Caco-2 (cell line): ENCODE results near the gene ABI3. TPM values are rescaled to one million over a fixed set of nuclear protein-coding genes. Genes with fewer than 3 reads are reported as not detected.

Experiments
- BruUV-seq: library from RNA; stranded (reverse); fragments of 400-500 nt; replicated peaks from 2 replicates; lab custom pipeline; 2021; lab: Mats Ljungman, UMichigan
- CTCF ChIA-PET: fragments of 300-600 bp; sonication (Branson Sonifier 250); formaldehyde crosslinking; loops from one replicate; lab custom pipeline; 2022; ENCODE audit warnings: antibody characterized with exemption; lab: Charles Lee
- POLR2A ChIA-PET: fragments of 300-600 bp; sonication (Branson Sonifier 250); formaldehyde crosslinking; loops from one replicate; lab custom pipeline; 2022; ENCODE audit warnings: antibody characterized with exemption; lab: Charles Lee
- DNase-seq, 2 experiments: peaks; one replicate each; pipeline versions ENCODE4 v3.0.0 to v3.0.0-alpha.2; 2020 to 2022
- H3K27me3 ChIP-seq: replicated peaks from 2 replicates; pipeline ENCODE4 v1.6.0; 2011; ENCODE audit warnings: low read length; ENCODE audit not compliant: control insufficient read depth, insufficient read depth
- H3K36me3 ChIP-seq: 2 replicates; pipeline ENCODE4 v1.5.1; 2011; ENCODE audit warnings: low read length; ENCODE audit not compliant: control insufficient read depth, insufficient read depth
- H3K4me1 ChIP-seq: fragments of 250-450 bp; sonication (Bioruptor Pico); 2 replicates; pipeline ENCODE4 v1.5.1; 2020; ENCODE audit warnings: mild to moderate bottlenecking
- H3K4me3 ChIP-seq: 2 replicates; pipeline ENCODE4 v1.5.1; 2011; ENCODE audit warnings: low read depth, mild to moderate bottlenecking, control low read depth, low read length
- H3K9me3 ChIP-seq: fragments of 250-450 bp; sonication (Bioruptor Pico); 2 replicates; pipeline ENCODE4 v1.5.1; 2020; ENCODE audit warnings: mild to moderate bottlenecking, moderate library complexity
- H3K27ac Mint-ChIP-seq: one replicate; pipeline ENCODE4 v1.8.0; 2022; ENCODE audit warnings: mixed read lengths; ENCODE audit not compliant: unreplicated experiment
- H3K27me3 Mint-ChIP-seq: one replicate; pipeline ENCODE4 v1.8.0; 2022; ENCODE audit warnings: mixed read lengths; ENCODE audit not compliant: insufficient read depth, unreplicated experiment
- H3K36me3 Mint-ChIP-seq: one replicate; pipeline ENCODE4 v1.8.0; 2022; ENCODE audit warnings: mild to moderate bottlenecking, mixed read lengths; ENCODE audit not compliant: insufficient read depth, unreplicated experiment
- H3K4me1 Mint-ChIP-seq: one replicate; pipeline ENCODE4 v1.8.0; 2022; ENCODE audit warnings: low read depth, mixed read lengths; ENCODE audit not compliant: unreplicated experiment
- H3K4me3 Mint-ChIP-seq: one replicate; pipeline ENCODE4 v1.8.0; 2022; ENCODE audit warnings: mild to moderate bottlenecking, moderate library complexity, mixed read lengths; ENCODE audit not compliant: unreplicated experiment
- H3K9me3 Mint-ChIP-seq: one replicate; pipeline ENCODE4 v1.8.0; 2022; ENCODE audit warnings: mixed read lengths; ENCODE audit not compliant: unreplicated experiment
- intact Hi-C: fragments of 100-400 bp; cut with micrococcal nuclease; formaldehyde crosslinking; loops from one replicate; pipeline ENCODE4 v1.10.0; 2022; ENCODE audit not compliant: unreplicated experiment
- total RNA-seq: library from RNA; stranded (reverse); gene quantifications from 2 replicates; pipeline ENCODE4 v1.2.3, GENCODE V29; 2022
- TF ChIP-seq, protein P1 (sequence below), 2 experiments: fragments of 200-600 bp in 1 of 2; IDR thresholded peaks; 1 replicate in 1 of 2; 2 replicates in 1 of 2; pipeline versions ENCODE4 v1.5.1 to v1.8.0; 2011 to 2022; ENCODE audit warnings: antibody characterized with exemption in 1 of 2, control low read depth in 1 of 2, inconsistent platforms in 1 of 2, low read depth in 1 of 2, low read length in 1 of 2, mild to moderate bottlenecking in 1 of 2, moderate library complexity in 1 of 2; ENCODE audit not compliant: insufficient read depth in 1 of 2, severe bottlenecking in 1 of 2, unreplicated experiment in 1 of 2

Gene ABI3
- total RNA-seq, 1 experiment from 2014 or later = not detected

DNA sequence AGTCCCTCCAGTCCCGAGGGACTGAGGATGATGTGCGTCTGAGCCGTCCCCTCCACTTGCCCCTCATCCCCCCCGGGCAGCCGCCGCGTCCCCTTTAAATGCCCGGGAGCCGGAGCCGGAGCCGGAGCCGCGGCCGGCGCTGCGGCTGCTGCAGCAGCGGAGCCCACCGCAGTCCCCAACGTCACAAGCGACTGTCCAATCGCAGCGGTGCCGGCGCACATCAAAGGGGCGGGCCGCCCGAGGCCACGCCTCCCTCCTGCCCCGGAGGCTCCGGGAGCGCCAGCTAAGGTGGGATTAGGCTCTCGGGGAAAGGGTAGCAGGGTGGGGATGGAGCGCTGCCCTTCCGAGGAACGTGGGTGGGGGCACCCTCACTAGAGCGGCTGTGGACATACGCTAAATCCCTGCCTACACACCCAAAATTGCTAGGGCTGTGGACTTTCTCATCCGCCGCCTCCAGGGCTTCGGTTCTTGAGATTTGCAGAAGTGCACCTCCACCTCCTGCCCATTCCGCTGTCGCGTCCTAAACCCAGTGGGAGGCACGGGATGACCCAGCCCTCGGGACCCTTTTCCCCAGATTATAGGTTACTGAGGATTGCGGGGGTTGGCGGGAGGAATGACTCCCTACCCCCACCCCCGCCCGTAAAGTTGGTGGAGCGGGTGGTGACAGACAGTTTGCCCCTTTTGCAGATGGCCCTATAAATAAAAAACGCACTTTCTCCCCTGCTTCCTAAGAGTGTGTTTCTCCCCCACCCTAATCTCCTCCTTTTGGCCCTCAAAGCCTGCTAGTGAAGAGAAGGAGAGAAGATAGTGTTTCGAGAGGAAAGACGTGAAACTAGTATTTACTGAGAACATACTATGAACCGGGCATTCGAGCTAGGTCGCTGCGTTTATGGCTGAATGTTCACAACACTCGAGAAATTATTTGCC, 20.4 kb downstream of the ABI3 start, which contains the start of gene PHOSPHO1:
PHOSPHO1 (minus strand) TSS at position 152 of the 927 bp plus-strand sequence. CDS start 4,096 bp downstream, outside the sequence.
- Mint-ChIP-seq H3K9me3 (no peaks in the 10 kb centered on the region), H3K4me1 (peaks cover 26% of the 10 kb centered on the region), H3K27me3 (peaks cover 11% of the 10 kb centered on the region), H3K36me3 (peaks cover 12% of the 10 kb centered on the region), H3K27ac (peak within 1 kb of the TSS; percentile 26), H3K4me3 (peak within 1 kb of the TSS; percentile 79)
- TF ChIP-seq, protein P1, sequence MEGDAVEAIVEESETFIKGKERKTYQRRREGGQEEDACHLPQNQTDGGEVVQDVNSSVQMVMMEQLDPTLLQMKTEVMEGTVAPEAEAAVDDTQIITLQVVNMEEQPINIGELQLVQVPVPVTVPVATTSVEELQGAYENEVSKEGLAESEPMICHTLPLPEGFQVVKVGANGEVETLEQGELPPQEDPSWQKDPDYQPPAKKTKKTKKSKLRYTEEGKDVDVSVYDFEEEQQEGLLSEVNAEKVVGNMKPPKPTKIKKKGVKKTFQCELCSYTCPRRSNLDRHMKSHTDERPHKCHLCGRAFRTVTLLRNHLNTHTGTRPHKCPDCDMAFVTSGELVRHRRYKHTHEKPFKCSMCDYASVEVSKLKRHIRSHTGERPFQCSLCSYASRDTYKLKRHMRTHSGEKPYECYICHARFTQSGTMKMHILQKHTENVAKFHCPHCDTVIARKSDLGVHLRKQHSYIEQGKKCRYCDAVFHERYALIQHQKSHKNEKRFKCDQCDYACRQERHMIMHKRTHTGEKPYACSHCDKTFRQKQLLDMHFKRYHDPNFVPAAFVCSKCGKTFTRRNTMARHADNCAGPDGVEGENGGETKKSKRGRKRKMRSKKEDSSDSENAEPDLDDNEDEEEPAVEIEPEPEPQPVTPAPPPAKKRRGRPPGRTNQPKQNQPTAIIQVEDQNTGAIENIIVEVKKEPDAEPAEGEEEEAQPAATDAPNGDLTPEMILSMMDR (IDR thresholded peaks at IDR 0.05; ENCODE audit: insufficient read depth in 1 of 2, low read depth in 1 of 2, low read length in 1 of 2, severe bottlenecking in 1 of 2, unreplicated experiment in 1 of 2) = peak in 1 of 2 experiments; percentile 1
- Histone ChIP-seq H3K4me3 (peak within 1 kb of the TSS; percentile 57), H3K9me3 (no peaks in the 10 kb centered on the region), H3K36me3 (no peaks in the 10 kb centered on the region), H3K27me3 (no peaks in the 10 kb centered on the region), H3K4me1 (peaks cover 23% of the 10 kb centered on the region)
- peak; percentile 95 to 98 for DNase-seq
- POLR2A ChIA-PET = interaction anchor here (0.5 kb wide), 1 partner anchor 15 kb away, joined by 3 read pairs; no protein-coding TSS in a partner anchor
- CTCF ChIA-PET = interaction anchor here (0.6 to 1.2 kb wide), 2 partner anchors 8 to 40 kb away, joined by 3 to 4 read pairs; no protein-coding TSS in a partner anchor
- intact Hi-C loops = no loop called here
- BruUV-seq = no TSS peak

DNA sequence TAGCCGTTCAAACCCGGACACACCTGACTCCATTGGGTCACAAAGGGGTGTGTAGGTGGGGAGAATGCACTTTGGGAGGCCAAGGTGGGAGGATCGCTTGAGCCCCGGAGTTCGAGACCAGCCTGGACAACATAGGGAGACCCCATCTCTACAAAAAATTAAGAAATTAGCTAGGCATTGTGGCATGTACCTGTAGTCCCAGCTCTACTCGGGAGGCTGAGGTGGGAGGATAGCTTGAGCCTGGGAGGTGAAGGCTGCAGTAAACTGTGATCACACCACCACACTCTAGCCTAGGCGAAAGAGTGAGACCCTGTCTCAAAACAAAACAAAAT, 21.0 kb downstream of the ABI3 start:
- BruUV-seq = no TSS peak
- intact Hi-C loops = no loop called here
- ChIA-PET POLR2A (no interaction called here), CTCF (interaction anchor here (0.6 to 1.2 kb wide), 2 partner anchors 9 to 41 kb away, joined by 3 to 4 read pairs; no protein-coding TSS in a partner anchor)
- peak overlapping the region; percentile 26 for H3K27ac Mint-ChIP-seq
- H3K4me3 Mint-ChIP-seq = peak overlapping the region; percentile 79
- no peak for DNase-seq
- H3K27me3 Mint-ChIP-seq = peaks cover 8% of the 10 kb centered on the region
- no peaks in the 10 kb centered on the region for H3K36me3 ChIP-seq
- TF ChIP-seq, protein P1 (IDR thresholded peaks at IDR 0.05; ENCODE audit: insufficient read depth in 1 of 2, low read depth in 1 of 2, low read length in 1 of 2, severe bottlenecking in 1 of 2, unreplicated experiment in 1 of 2) = no peak
- peaks cover 12% of the 10 kb centered on the region for H3K36me3 Mint-ChIP-seq
- peaks cover 26% of the 10 kb centered on the region for H3K4me1 Mint-ChIP-seq
- H3K4me1 ChIP-seq = peaks cover 23% of the 10 kb centered on the region
- no peaks in the 10 kb centered on the region for H3K9me3 Mint-ChIP-seq
- no peaks in the 10 kb centered on the region for H3K27me3 ChIP-seq
- H3K9me3 ChIP-seq = no peaks in the 10 kb centered on the region
- peak overlapping the region; percentile 57; the same call in 1 of the 2 replicates for H3K4me3 ChIP-seq

DNA sequence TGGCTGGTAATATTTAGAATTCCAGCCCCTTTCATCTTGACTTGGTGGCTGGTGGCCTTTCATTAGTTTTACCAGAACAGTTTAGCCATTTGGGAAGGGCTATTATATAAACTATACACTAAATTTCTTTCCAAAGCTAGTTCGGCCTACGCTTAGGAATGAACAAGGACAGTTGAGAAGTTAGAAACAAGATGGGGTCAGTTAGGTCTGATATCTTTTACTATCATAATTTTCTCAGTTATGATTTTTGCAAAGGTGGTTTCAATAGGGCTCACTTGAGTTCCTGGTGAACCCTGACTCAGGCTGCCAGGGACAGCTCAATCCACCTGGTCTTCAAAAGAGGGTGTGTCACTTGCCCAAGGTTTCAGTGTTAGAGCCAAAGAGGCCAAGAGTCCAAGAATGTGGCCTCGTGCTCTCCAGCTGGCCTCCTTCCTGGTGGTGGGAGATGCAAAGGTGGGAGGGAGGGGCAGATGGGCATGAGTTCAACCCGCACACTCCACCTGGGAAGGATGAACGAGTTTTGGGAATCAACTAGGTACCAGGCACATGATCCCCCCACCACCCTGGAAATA, 24.1 kb downstream of the ABI3 start:
- peaks cover 5% of the 10 kb centered on the region for H3K27me3 Mint-ChIP-seq
- H3K4me1 Mint-ChIP-seq = peaks cover 14% of the 10 kb centered on the region
- Histone ChIP-seq H3K27me3 (no peaks in the 10 kb centered on the region), H3K9me3 (no peaks in the 10 kb centered on the region), H3K4me1 (peaks cover 19% of the 10 kb centered on the region), H3K4me3 (no peak overlapping the region), H3K36me3 (no peaks in the 10 kb centered on the region)
- ChIA-PET CTCF (interaction anchor here (0.6 kb wide), 2 partner anchors 11 to 57 kb away, joined by 3 read pairs; no protein-coding TSS in a partner anchor), POLR2A (interaction anchor here (0.6 kb wide), 2 partner anchors 23 to 506 kb away, joined by 5 read pairs; partner anchors contain the start of gene HOXB13)
- intact Hi-C loops = no loop called here
- no TSS peak for BruUV-seq
- H3K27ac Mint-ChIP-seq = no peak overlapping the region
- peak in 1 of 2 experiments; percentile 76 for DNase-seq
- no peaks in the 10 kb centered on the region for H3K9me3 Mint-ChIP-seq
- H3K36me3 Mint-ChIP-seq = peaks cover 7% of the 10 kb centered on the region
- H3K4me3 Mint-ChIP-seq = no peak overlapping the region
- TF ChIP-seq, protein P1 (IDR thresholded peaks at IDR 0.05; ENCODE audit: insufficient read depth in 1 of 2, low read depth in 1 of 2, low read length in 1 of 2, severe bottlenecking in 1 of 2, unreplicated experiment in 1 of 2) = no peak
